GM18907 (cell line): ENCODE results near the gene PEPD.

Experiments
- ATAC-seq: cut with Tn5 transposase; IDR thresholded peaks from one replicate; pipeline ENCODE4 v1.9.1; 2021; ENCODE audit warnings: mild to moderate bottlenecking, moderate library complexity; ENCODE audit not compliant: unreplicated experiment

Gene PEPD

DNA sequence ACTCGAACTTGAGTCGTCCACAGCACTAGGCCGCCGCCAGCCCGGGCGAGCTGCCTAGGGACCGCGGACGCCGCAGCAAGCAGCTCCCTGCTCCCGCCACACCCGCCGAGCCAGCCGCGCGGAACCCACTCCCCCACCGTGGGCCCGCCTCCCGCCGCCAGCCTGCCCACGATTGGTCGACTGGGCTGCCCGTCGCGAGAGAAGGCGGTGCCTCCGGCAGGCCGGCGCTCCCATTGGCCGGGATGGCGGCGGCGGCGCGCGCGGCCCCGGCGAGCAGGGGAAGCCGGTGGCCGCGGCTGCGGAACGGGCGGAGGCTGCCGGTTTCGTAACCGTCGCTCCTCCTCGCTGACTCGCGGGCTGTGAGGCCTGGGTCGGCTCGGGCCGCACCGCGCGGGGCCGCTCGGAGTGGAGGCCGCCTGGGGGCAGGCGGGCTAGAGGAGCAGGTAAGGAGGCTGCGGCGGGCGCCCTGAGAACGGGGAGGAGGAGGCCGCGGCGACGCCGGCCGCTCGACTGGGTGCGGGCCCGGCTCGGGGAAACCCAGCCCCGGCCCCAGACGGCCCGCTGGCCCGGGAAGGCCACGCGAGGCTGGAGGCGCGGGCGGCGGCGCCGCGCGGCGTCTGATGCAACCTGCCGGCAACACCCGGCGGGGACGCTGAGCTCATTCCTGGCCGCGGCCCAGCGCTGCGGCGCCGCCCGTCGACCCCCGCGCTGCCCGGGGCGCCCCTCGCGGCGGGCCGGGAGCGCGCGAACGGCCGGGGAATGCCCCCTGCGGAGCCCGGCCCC lies 147.9 kb downstream of the PEPD start, which contains the start of gene CEBPG:
Gene CEBPG, plus strand, starts transcription at position 257 of the 783 bp plus-strand sequence. CDS start 5,531 bp downstream, outside the sequence.
- peak; percentile 88 for ATAC-seq

- ATAC-seq, result no peak
Measured at GRCh38 chr19:33370783-33371182, 150.8 kb downstream of the PEPD start.

DNA sequence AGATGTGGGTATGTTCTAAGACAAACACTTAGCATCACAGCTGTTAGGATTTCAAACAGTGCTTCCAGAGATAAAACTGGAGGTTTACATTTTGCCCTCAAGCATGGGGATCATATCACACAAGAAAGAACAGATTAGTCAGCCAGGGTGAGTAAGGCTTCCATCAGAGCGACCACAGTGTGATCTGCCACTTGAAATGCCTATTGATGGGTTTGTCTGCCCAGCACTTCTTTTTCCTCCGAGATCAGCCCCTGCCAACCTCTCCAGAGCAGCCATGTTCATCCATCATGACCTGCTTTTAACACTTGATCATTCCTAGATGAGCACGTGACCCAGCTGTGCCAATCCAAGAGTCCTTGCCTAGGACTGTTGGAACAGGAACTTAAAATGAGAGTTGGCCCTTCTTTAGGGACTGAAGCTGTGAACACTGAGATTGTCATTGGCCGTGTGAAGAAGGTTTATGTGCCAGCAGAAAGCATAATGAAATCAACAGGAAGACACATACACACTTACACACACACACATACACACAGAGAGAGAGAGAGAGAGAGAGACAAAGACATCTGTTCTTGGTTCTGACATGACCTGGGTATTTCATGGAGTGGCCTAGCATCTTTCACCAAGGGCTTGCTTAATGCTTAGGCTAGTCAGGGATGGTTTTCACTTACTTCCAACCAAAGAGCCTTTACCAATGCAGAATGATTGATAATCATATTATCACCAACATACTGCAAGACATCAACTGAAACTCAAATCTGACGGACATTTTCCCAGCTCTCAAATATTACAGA lies 153.3 kb downstream of the PEPD start:
- ATAC-seq, result no peak

- no peak for ATAC-seq
Measured at GRCh38 chr19:33366897-33367296, 154.7 kb downstream of the PEPD start.

DNA sequence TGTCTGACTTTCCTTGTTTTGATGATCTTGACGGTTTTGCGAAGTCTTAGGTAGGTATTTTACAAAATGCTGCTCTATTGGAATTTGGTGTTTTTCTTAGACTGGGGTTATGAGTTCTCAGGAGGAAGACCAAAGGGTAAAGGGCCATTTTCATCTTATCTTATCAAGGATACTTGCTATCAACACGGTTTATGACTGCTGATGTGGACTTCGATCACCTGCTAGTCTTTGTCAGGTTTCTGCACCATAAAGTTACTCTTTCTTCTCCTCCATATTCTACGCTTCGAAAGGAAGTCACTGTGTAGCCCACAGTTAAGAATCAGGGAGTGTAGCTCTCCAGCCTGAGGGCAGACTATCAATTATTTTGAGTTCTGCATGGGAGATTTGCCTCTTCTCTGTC lies 155.5 kb downstream of the PEPD start:
- ATAC-seq, result no peak

GRCh38 chr19:33365691-33366090 lies 155.9 kb downstream of the PEPD start:
- ATAC-seq, result no peak

- no peak for ATAC-seq
Measured at GRCh38 chr19:33363476-33363875, 158.1 kb downstream of the PEPD start.

- no peak for ATAC-seq
Measured at GRCh38 chr19:33362508-33363228, 158.9 kb downstream of the PEPD start.

- no peak for ATAC-seq
Measured at GRCh38 chr19:33359581-33359980, 162.0 kb downstream of the PEPD start.

DNA sequence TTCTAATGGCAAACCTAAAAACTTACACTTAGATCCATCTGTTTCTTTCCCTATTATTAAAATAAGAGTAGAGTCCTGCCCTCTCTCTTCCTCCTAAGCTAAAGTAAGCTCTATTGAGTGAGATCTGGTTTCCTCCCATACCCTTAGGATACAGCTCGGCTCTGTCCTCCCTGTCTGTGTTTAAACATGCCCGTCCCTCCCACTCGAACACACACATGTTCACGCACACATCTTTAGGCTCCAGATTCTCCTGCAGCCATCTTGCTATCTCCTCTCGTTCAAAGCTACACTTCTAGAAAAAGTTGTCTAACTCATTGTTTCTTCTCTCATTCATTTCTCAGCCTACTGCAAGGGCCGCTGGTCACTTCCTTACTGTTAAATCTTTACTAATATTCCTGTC lies 163.2 kb downstream of the PEPD start:
- ATAC-seq, result no peak

DNA sequence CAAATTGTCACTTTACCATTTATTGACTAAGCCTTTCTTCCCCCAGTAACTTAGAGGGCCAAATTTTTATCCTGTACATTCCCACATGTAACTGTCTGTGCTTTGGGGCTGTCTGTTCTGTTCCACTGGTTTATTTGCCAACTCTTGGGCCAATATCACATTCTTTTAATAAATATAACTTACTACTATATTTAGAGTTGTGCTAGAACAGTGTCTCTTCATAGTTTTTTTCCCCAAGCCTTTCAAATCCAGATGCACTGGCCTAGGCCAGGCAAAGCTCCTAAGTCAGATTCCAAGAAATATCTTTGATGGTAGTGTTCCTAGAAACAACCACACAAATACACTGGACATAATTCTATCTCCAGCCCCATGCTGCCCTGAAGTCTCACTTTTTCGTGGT lies 164.0 kb downstream of the PEPD start:
- ATAC-seq, result no peak

- ATAC-seq, result no peak
Measured at GRCh38 chr19:33355535-33355934, 166.1 kb downstream of the PEPD start.

- ATAC-seq, result no peak
Measured at GRCh38 chr19:33350538-33351309, 170.9 kb downstream of the PEPD start.

- ATAC-seq, result no peak
Measured at GRCh38 chr19:33349319-33350289, 172.0 kb downstream of the PEPD start.

- no peak for ATAC-seq
Measured at GRCh38 chr19:33348301-33349010, 173.1 kb downstream of the PEPD start.

DNA sequence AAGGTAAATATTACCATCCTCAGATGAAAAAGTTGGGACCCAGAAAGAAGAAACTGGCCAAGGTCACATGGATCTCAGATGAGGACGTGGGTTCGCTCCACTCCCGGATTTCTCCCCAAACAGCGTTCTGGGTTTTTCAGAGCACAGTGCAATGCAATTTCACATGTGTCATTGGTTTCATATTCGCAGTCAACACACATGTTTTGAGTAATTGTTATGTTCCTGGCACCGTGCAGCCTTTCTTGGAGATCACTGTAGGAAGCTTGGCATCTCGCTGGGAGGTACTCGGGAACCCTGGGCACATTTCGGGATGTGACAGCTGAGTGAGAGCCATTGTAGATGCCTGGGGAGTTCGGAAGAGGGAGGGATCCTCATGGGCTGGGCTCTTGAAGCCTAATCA lies 174.3 kb downstream of the PEPD start:
- ATAC-seq, result no peak

- no peak for ATAC-seq
Measured at GRCh38 chr19:33346665-33347064, 174.9 kb downstream of the PEPD start.

GRCh38 chr19:33345163-33345562 lies 176.4 kb downstream of the PEPD start:
- no peak for ATAC-seq

GRCh38 chr19:33344573-33344925 lies 177.0 kb downstream of the PEPD start:
- no peak for ATAC-seq
